Subcutaneous adipose tissue (tissue), 4 donors: Measurements from ENCODE around the gene AMBRA1. TPM values are rescaled to one million over a fixed set of nuclear protein-coding genes. Genes with fewer than 3 reads are reported as not detected.

Experiments used
- total RNA-seq, 4 donors: library from RNA; depleted of rRNA; stranded (reverse); fragments of >200 nt; gene quantifications; one replicate each; pipeline ENCODE4 v1.1.0, GENCODE V29; 2016
- TF ChIP-seq, protein P1 (sequence below): fragments of 450-650 bp; IDR thresholded peaks from one replicate; pipeline ENCODE4 v1.5.1; 2016; ENCODE audit warnings: low read depth, mild to moderate bottlenecking, control low read depth, antibody characterized with exemption, moderate library complexity

AMBRA1 gene
- total RNA-seq, 4 donors from 2014 or later = 17.1 to 39.4 (median 23.5) TPM

DNA sequence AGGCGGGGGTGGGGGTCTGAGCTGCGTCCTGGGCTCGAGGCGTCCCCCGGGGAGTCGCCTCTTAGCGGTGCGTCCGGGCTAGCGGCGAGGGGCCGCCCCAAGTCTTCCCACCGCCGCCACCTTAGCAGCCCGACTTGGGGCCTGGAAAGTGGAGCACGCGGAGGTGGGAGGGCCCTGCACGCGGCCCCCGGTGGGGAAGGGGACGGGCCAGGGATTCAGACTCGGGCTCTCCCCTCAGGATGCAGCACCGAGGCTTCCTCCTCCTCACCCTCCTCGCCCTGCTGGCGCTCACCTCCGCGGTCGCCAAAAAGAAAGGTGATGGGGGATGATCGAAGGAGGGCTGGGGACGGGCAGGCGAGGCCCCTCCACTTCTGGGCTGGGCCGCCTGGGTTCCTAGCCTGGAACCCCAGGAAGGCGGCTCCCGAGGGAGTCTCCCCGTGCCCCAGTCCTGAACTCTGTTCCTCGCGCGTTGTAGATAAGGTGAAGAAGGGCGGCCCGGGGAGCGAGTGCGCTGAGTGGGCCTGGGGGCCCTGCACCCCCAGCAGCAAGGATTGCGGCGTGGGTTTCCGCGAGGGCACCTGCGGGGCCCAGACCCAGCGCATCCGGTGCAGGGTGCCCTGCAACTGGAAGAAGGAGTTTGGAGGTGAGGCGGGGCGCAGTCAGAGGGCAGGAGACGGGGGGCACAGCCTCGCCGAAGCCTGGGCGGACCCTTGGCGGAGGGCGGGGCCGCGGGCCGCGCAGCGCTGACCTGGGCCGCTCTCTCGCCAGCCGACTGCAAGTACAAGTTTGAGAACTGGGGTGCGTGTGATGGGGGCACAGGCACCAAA lies 211.8 kb downstream of the AMBRA1 start:
- TF ChIP-seq, protein P1, sequence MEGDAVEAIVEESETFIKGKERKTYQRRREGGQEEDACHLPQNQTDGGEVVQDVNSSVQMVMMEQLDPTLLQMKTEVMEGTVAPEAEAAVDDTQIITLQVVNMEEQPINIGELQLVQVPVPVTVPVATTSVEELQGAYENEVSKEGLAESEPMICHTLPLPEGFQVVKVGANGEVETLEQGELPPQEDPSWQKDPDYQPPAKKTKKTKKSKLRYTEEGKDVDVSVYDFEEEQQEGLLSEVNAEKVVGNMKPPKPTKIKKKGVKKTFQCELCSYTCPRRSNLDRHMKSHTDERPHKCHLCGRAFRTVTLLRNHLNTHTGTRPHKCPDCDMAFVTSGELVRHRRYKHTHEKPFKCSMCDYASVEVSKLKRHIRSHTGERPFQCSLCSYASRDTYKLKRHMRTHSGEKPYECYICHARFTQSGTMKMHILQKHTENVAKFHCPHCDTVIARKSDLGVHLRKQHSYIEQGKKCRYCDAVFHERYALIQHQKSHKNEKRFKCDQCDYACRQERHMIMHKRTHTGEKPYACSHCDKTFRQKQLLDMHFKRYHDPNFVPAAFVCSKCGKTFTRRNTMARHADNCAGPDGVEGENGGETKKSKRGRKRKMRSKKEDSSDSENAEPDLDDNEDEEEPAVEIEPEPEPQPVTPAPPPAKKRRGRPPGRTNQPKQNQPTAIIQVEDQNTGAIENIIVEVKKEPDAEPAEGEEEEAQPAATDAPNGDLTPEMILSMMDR = no peak

DNA sequence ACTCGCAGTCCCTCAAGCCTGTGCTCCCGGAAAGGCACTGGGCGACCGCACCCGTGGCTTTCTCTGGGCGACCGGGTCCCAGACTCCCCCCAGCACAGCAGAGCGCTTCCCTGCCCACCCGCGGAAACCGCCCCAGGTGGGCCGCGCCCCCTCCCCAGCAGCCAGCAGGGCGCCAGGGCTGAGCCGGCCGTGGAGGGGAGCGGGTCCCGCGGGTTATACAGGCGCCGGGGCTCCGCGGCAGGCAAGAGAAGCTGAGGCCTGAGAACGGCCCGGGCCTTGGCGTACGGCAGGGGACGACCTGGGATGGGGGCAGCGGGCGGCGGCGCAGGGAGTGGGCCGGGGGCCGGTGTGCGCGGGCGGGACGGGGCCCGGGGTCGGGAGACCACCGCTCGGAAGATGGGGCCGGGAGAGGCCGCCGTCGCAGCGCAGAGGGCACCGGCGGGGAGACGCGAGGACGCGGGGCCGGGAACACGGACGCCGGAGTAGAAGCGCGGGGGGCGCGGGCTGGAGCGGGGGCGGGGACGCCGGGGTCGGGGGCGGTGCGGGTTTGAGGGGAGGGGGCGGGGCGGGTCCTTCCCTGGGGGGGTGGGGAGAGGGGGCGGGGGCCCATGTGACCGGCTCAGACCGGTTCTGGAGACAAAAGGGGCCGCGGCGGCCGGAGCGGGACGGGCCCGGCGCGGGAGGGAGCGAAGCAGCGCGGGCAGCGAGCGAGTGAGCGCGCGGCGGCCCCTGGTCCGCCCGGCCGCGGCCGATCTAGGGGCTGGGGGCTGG lies 212.6 kb downstream of the AMBRA1 start, which contains the start of gene MDK:
Gene MDK, plus strand, starts transcription at position 622 of the 771 bp plus-strand sequence. CDS start 389 bp downstream, outside the sequence.
- TF ChIP-seq, protein P1 = no peak

DNA sequence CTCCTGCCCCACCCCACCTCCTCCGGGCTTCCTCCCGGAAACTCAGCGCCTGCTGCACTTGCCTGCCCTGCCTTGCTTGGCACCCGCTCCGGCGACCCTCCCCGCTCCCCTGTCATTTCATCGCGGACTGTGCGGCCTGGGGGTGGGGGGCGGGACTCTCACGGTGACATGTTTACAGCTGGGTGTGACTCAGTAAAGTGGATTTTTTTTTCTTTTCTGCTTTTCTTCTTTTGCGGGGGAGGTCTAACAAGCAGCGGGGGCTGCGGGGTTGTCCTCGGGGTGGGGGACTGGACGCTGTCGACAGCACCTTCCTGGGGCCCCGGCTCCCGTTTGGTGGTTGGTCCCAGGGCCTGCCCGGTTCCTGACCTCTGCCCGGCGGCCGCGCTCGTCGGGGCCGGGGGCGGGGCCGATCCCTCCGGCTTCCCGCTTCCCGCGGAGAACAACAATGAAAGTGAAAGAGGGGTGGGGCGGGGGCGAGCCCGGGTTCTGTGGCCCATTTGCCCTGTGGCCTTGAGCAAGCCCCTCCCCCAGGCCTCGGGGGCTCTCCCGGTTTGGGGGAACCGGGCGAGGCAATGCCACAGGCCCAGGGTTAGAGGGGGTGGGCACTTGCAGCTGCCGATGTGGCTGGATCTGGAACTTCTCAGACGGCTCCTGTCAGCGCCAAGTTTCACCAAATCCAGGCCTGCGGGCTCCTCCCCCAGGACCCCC lies 213.3 kb downstream of the AMBRA1 start:
- TF ChIP-seq, protein P1 = no peak

DNA sequence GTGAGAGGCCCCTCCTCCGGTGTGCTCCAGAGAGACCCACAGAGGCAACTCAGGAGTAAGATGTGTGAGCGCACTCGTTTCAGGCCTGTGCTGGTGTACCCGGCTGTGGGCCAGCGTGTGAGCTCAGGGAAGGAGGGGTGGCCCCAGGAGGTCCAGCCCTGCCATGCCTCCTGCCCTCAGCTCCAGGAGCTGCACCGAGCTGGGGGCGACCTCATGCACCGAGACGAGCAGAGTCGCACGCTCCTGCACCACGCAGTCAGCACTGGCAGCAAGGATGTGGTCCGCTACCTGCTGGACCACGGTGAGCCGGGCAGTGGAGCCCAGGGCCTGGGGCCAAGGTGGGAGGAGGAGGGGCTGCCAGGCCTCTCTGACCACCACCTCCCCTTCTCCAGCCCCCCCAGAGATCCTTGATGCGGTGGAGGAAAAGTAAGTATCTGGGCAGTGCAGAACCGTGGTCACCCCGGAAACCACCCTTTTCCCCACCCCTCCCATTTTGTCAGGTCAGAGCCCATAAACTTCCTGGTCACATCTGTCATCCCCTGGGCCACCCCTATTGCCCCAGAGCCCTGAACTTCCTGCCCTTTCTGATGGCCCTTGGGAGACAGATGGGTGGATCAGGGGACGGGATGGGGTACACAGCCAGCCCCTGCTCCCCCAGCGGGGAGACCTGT lies 214.9 kb downstream of the AMBRA1 start:
- TF ChIP-seq, protein P1 = no peak

DNA sequence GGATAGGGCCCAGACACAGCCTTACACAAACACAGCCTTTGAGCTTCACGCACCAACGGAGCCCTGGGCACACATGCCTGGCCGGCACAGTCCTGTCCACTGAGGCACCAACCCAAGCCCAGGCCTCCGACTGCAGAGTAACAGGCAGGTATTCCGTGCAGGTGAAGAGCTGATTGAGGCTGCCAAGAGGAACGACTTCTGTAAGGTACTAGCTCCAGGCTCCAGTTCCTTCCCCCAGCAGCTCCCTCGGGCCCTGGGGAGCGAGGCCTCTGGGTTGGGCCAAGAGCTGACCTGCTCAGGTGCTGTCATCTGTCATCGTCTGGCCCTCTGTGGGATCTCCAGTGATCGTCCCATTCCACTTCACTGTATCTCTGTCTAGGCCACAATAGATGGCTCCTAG lies 215.5 kb downstream of the AMBRA1 start:
- TF ChIP-seq, protein P1 = no peak

DNA sequence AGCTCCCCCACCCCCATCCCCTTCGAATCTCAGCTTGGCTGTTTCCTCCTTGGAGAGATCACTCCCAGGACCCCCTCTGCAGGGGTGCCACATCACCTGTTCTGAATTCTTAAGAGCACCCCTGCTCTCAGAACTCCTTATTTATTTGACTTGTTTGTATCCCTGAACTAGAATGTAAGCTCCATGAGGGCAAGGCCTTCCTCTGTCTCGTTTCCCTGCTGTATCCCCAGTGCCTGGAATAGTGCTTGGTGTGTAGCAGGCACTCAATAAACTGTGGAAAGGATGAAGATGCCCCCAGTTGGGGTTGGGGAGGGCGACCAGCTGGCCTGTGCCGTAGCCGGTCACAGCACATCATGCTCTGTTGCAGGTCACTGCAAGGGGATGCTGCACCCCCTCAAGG lies 216.0 kb downstream of the AMBRA1 start:
- TF ChIP-seq, protein P1 = no peak
